HFFc6 (cell line): Measurements from ENCODE around the gene CRTC3. TPM values are rescaled to one million over a fixed set of nuclear protein-coding genes. Genes with fewer than 3 reads are reported as not detected.

Source experiments
- DNase-seq: peaks from one replicate; pipeline ENCODE4 v3.0.0-alpha.2; 2018
- H3K27ac Mint-ChIP-seq: 2 replicates; pipeline ENCODE4 v1.8.0; 2020; ENCODE audit warnings: mild to moderate bottlenecking, mixed read lengths
- H3K27me3 Mint-ChIP-seq: 2 replicates; pipeline ENCODE4 v1.8.0; 2021; ENCODE audit warnings: mild to moderate bottlenecking, moderate library complexity, mixed read lengths; ENCODE audit not compliant: insufficient read depth
- H3K36me3 Mint-ChIP-seq: 2 replicates; pipeline ENCODE4 v1.8.0; 2021; ENCODE audit warnings: low read depth, mixed read lengths
- H3K4me1 Mint-ChIP-seq: 2 replicates; pipeline ENCODE4 v1.8.0; 2020; ENCODE audit warnings: low read depth, mixed read lengths
- H3K4me3 Mint-ChIP-seq: 2 replicates; pipeline ENCODE4 v1.8.0; 2020; ENCODE audit warnings: mild to moderate bottlenecking, moderate library complexity, mixed read lengths
- H3K9me3 Mint-ChIP-seq: 2 replicates; pipeline ENCODE4 v1.8.0; 2020; ENCODE audit warnings: mild to moderate bottlenecking, mixed read lengths
- CTCF ChIP-seq: fragments of 200-600 bp; sonication (generic); IDR thresholded peaks from 2 replicates; pipeline ENCODE4 v1.5.0; 2021; ENCODE audit warnings: antibody characterized with exemption, mild to moderate bottlenecking
- total RNA-seq, 6 experiments: library from RNA; stranded (reverse); fragmentation: NEBNext Ultra II Directional; extraction: Animal tissue kit (Norgen Biotek cat#: 25700); gene quantifications; 2 replicates in 1 of 6; 3 replicates in 5 of 6; pipeline ENCODE4 v1.2.3, GENCODE V29; 2021

Gene CRTC3
- total RNA-seq, 6 experiments from 2014 or later = 21.5 to 24.3 (median 23.5) TPM

DNA sequence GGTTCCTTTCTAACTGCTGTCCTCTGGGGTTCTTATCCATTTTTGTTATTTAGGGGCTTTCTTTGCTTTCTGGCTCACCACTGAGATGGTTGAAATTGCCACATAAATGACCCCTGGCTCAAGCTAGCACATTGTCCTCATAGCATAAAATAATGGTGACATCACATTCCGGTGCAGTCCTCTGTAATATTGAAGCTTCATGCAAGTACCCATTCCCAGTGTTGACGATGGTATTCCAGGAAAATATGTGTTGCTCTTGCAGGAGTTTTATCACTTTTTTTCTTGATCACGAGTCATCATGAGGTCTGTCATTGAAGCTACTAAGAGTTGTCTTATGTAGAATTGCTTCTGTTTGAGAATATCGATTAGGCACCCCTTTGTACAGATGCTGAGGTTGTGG lies 56.1 kb downstream of the CRTC3 start:
- no peak for TF ChIP-seq CTCF
- Mint-ChIP-seq H3K4me3 (no peak overlapping the region), H3K27ac (no peak overlapping the region), H3K27me3 (peaks cover 5% of the 10 kb centered on the region), H3K36me3 (peaks cover 18% of the 10 kb centered on the region), H3K4me1 (peaks cover 35% of the 10 kb centered on the region), H3K9me3 (no peaks in the 10 kb centered on the region)
- peak; percentile 53 for DNase-seq

DNA sequence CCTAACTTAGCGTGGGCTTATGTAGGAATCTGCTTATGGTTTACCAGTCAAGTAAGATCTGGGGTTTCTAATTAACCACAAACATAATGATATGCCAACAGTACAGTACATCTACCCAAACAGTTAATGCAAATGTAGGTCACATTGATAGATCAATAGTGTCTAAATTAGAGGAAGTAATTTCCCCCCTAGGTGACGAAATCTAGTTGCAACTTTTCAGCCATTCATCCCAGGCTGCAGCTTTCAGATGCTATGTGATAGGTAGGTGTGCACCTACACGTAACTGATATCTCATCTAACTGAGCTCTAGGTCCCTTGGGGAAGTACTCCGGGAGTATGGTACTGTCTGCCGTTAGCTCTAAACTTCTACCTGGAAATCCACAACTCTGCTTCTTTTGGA lies 57.2 kb downstream of the CRTC3 start:
- H3K27me3 Mint-ChIP-seq = peaks cover 3% of the 10 kb centered on the region
- no peak for TF ChIP-seq CTCF

GRCh38 chr15:90588427-90588826 lies 58.7 kb downstream of the CRTC3 start:
- Mint-ChIP-seq H3K4me1 (peaks cover 39% of the 10 kb centered on the region), H3K9me3 (no peaks in the 10 kb centered on the region), H3K4me3 (no peak overlapping the region), H3K27ac (no peak overlapping the region), H3K27me3 (peaks cover 3% of the 10 kb centered on the region), H3K36me3 (peaks cover 14% of the 10 kb centered on the region)
- no peak for DNase-seq
- no peak for TF ChIP-seq CTCF

More for the DNA sequence above, 57.2 kb downstream of the CRTC3 start:
- Mint-ChIP-seq H3K9me3 (no peaks in the 10 kb centered on the region), H3K36me3 (peaks cover 18% of the 10 kb centered on the region), H3K4me3 (no peak overlapping the region), H3K4me1 (peaks cover 31% of the 10 kb centered on the region), H3K27ac (no peak overlapping the region)
- DNase-seq = no peak

DNA sequence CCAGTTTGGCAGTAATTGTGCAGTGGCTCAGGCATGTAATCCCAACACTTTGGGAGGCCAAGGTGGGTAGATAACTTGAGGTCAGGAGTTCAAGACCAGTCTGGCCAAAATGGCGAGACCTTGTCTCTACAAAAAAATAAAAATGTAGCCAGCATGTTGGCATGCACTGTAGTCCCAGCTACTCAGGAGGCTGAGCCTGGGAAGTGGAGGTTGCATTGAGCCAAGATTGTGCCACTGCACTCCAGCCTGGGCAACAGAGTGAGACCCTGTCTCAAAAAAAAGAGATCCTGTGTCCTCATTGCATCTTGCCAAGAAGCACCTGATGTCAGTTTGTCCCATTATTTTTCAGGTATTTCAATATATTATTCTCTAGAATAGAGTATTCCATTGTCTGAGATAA lies 61.8 kb downstream of the CRTC3 start:
- peaks cover 12% of the 10 kb centered on the region for H3K36me3 Mint-ChIP-seq
- peaks cover 3% of the 10 kb centered on the region for H3K27me3 Mint-ChIP-seq
- H3K4me1 Mint-ChIP-seq = peaks cover 45% of the 10 kb centered on the region
- H3K4me3 Mint-ChIP-seq = no peak overlapping the region
- H3K9me3 Mint-ChIP-seq = no peaks in the 10 kb centered on the region
- H3K27ac Mint-ChIP-seq = peak overlapping the region; percentile 81
- no peak for DNase-seq
- no peak for TF ChIP-seq CTCF

GRCh38 chr15:90592131-90592881 lies 62.6 kb downstream of the CRTC3 start:
- Mint-ChIP-seq H3K4me3 (peak overlapping the region; percentile 43; the same call in 1 of the 2 replicates), H3K27ac (peak overlapping the region; percentile 81), H3K36me3 (peaks cover 13% of the 10 kb centered on the region), H3K27me3 (peaks cover 3% of the 10 kb centered on the region), H3K4me1 (peaks cover 46% of the 10 kb centered on the region), H3K9me3 (no peaks in the 10 kb centered on the region)
- TF ChIP-seq CTCF = no peak
- peak; percentile 82 for DNase-seq
